Activated CD4-positive, alpha-beta memory T cell treated with anti-CD3 and anti-CD28 coated beads for 36 hours (primary cell): Measurements from ENCODE around the gene PDILT. TPM values are rescaled to one million over a fixed set of nuclear protein-coding genes. Genes with fewer than 3 reads are reported as not detected.

Source experiments
- CTCF ChIA-PET: fragments of 350-600 bp; sonication (Branson Sonifier 250); formaldehyde crosslinking; loops from one replicate; lab custom pipeline; 2021; ENCODE audit warnings: antibody characterized with exemption, inconsistent platforms; lab: Charles Lee
- POLR2A ChIA-PET: fragments of 350-600 bp; sonication (Branson Sonifier 250); formaldehyde crosslinking; loops from one replicate; lab custom pipeline; 2021; ENCODE audit warnings: antibody characterized with exemption; lab: Charles Lee
- DNase-seq: peaks from one replicate; pipeline ENCODE4 v3.0.0-alpha.2; 2020
- H3K27ac Mint-ChIP-seq: one replicate; pipeline ENCODE4 v1.8.0; 2021; ENCODE audit warnings: mixed read lengths
- H3K27me3 Mint-ChIP-seq: one replicate; pipeline ENCODE4 v1.8.0; 2021; ENCODE audit warnings: mixed read lengths
- H3K36me3 Mint-ChIP-seq: one replicate; pipeline ENCODE4 v1.8.0; 2021; ENCODE audit warnings: mixed read lengths
- H3K4me1 Mint-ChIP-seq: one replicate; pipeline ENCODE4 v1.8.0; 2021; ENCODE audit warnings: low read depth, mixed read lengths
- H3K4me3 Mint-ChIP-seq: one replicate; pipeline ENCODE4 v1.8.0; 2021; ENCODE audit warnings: mild to moderate bottlenecking, mixed read lengths
- H3K9me3 Mint-ChIP-seq: one replicate; pipeline ENCODE4 v1.8.0; 2021; ENCODE audit warnings: mixed read lengths
- intact Hi-C: fragments of 100-400 bp; cut with micrococcal nuclease; formaldehyde crosslinking; loops from one replicate; pipeline ENCODE4 v1.15.1; 2023
- total RNA-seq, 2 experiments: library from RNA; stranded (reverse); gene quantifications; one replicate each; pipeline ENCODE4 v1.2.3, GENCODE V29; 2021

PDILT gene
- total RNA-seq, 2 experiments from 2014 or later, result not detected

- POLR2A ChIA-PET, result no interaction called here
- DNase-seq, result no peak
- H3K27ac Mint-ChIP-seq, result no peak overlapping the region
- H3K36me3 Mint-ChIP-seq, result no peaks in the 10 kb centered on the region
- CTCF ChIA-PET, result interaction anchor here (3.8 kb wide), 1 partner anchor 14 kb away, joined by 17 read pairs; no protein-coding TSS in a partner anchor
- intact Hi-C loops, result no loop called here
- H3K4me3 Mint-ChIP-seq, result no peak overlapping the region
- H3K27me3 Mint-ChIP-seq, result no peaks in the 10 kb centered on the region
- no peaks in the 10 kb centered on the region for H3K4me1 Mint-ChIP-seq
- no peaks in the 10 kb centered on the region for H3K9me3 Mint-ChIP-seq
Measured at GRCh38 chr16:20399185-20399584, 5.4 kb downstream of the PDILT start.

- ChIA-PET CTCF (no interaction called here), POLR2A (no interaction called here)
- H3K9me3 Mint-ChIP-seq, result no peaks in the 10 kb centered on the region
- H3K4me1 Mint-ChIP-seq, result no peaks in the 10 kb centered on the region
- H3K4me3 Mint-ChIP-seq, result no peak overlapping the region
- no peak for DNase-seq
- no peaks in the 10 kb centered on the region for H3K27me3 Mint-ChIP-seq
- no peaks in the 10 kb centered on the region for H3K36me3 Mint-ChIP-seq
- intact Hi-C loops, result no loop called here
- no peak overlapping the region for H3K27ac Mint-ChIP-seq
Measured at GRCh38 chr16:20398603-20399002, 5.9 kb downstream of the PDILT start.

DNA sequence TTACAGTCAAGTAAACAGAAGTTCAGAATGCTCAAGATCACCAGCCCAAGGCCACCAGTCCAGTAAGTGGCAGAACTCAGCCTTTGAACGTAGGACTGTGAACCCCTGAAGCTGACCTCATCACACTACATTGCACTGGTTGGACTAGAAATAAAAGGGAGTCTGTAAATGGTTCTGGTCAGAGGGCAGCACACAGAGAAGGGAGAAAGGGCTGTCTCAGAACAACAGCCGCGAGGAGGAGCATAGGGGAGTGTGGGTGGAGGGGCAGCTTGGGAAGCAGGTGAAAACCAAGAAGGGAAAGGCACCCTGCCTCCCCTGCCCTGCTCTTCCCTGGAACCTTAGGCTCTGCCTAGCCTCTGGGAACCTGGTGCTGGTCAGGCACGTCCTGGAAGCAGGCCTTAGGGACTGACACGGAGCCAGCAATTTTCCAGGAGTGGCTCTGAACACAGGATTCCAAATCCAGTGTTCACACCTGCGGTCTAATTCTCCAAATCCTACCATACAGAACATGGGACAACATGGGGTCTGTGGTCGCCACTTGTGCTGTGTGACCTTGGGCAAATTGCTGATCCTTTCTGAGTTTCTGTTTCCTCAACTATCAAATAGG lies 7.0 kb downstream of the PDILT start:
- CTCF ChIA-PET, result interaction anchor here (6.0 kb wide), 1 partner anchor 13 kb away, joined by 45 read pairs; no protein-coding TSS in a partner anchor

DNA sequence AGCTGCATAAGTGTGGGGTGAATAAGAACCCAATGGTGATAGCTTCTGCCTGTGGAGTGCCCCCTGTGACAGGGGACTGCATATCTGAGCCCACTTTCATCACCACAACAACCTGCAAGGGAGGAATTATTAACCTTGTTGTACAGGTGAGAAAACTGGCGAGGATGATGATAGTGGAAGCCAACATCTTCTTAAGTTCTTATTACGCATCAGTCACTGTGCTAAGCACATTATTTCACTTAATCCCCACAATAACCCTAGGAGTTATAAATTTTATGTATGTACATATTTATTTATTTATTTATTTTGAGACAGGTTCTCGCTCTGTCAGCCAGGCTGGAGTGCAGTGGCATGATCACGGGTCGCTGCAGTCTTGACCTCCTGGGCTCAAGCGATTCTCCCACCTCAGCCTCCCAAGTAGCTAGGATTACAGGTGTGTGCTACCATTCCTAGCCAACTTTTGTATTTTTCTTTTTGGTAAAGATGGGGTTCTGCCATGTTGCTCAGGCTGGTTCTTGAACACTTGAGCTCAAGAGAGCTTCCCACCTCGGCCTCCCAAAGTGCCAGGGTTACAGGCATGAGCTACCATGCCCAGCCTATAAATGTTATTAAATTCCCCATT lies 7.6 kb downstream of the PDILT start:
- POLR2A ChIA-PET, result no interaction called here
- CTCF ChIA-PET, result interaction anchor here (6.0 kb wide), 1 partner anchor 13 kb away, joined by 45 read pairs; no protein-coding TSS in a partner anchor
- no peak overlapping the region for H3K4me3 Mint-ChIP-seq
- no peaks in the 10 kb centered on the region for H3K4me1 Mint-ChIP-seq
- no peak for DNase-seq
- no peaks in the 10 kb centered on the region for H3K36me3 Mint-ChIP-seq
- no peak overlapping the region for H3K27ac Mint-ChIP-seq
- H3K27me3 Mint-ChIP-seq, result no peaks in the 10 kb centered on the region
- intact Hi-C loops, result no loop called here
- no peaks in the 10 kb centered on the region for H3K9me3 Mint-ChIP-seq

More for the DNA sequence above, 7.0 kb downstream of the PDILT start:
- DNase-seq, result no peak
- Mint-ChIP-seq H3K9me3 (no peaks in the 10 kb centered on the region), H3K27me3 (no peaks in the 10 kb centered on the region), H3K4me3 (no peak overlapping the region), H3K4me1 (no peaks in the 10 kb centered on the region), H3K36me3 (no peaks in the 10 kb centered on the region), H3K27ac (no peak overlapping the region)
- POLR2A ChIA-PET, result no interaction called here
- intact Hi-C loops, result no loop called here

DNA sequence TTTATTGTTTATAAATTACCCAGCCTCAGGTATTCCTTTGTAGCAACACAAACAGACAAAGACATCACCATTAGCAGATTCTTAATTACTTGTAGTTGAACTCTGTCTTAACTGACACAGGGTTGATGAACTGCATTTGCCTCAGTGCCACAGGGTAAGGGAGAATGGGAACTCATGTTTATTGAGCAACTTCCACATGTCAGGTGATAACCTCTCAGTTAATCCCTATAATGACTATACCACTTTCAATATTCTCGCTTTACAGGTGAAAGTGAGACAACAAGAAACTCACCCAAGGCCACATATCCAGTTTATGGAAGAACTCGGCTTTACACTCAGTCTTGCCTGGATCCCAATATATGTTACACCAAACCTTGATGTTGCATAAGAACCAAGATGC lies 8.6 kb downstream of the PDILT start:
- no peak for DNase-seq
- no peaks in the 10 kb centered on the region for H3K36me3 Mint-ChIP-seq
- POLR2A ChIA-PET, result no interaction called here
- intact Hi-C loops, result no loop called here
- H3K27ac Mint-ChIP-seq, result no peak overlapping the region
- H3K4me3 Mint-ChIP-seq, result no peak overlapping the region
- no peaks in the 10 kb centered on the region for H3K9me3 Mint-ChIP-seq
- CTCF ChIA-PET, result interaction anchor here (6.0 kb wide), 1 partner anchor 12 kb away, joined by 45 read pairs; no protein-coding TSS in a partner anchor
- no peaks in the 10 kb centered on the region for H3K27me3 Mint-ChIP-seq
- no peaks in the 10 kb centered on the region for H3K4me1 Mint-ChIP-seq

GRCh38 chr16:20393801-20394577 lies 10.5 kb downstream of the PDILT start:
- DNase-seq, result no peak
- Mint-ChIP-seq H3K27ac (no peak overlapping the region), H3K4me1 (no peaks in the 10 kb centered on the region), H3K36me3 (no peaks in the 10 kb centered on the region), H3K9me3 (no peaks in the 10 kb centered on the region), H3K27me3 (no peaks in the 10 kb centered on the region), H3K4me3 (no peak overlapping the region)
- CTCF ChIA-PET, result interaction anchor here (6.0 kb wide), 1 partner anchor 10 kb away, joined by 45 read pairs; no protein-coding TSS in a partner anchor
- POLR2A ChIA-PET, result no interaction called here
- intact Hi-C loops, result no loop called here

- DNase-seq, result no peak
- H3K27ac Mint-ChIP-seq, result no peak overlapping the region
- no peaks in the 10 kb centered on the region for H3K9me3 Mint-ChIP-seq
- POLR2A ChIA-PET, result no interaction called here
- H3K4me3 Mint-ChIP-seq, result no peak overlapping the region
- peaks cover 3% of the 10 kb centered on the region for H3K27me3 Mint-ChIP-seq
- no peaks in the 10 kb centered on the region for H3K4me1 Mint-ChIP-seq
- CTCF ChIA-PET, result no interaction called here
- intact Hi-C loops, result no loop called here
- H3K36me3 Mint-ChIP-seq, result no peaks in the 10 kb centered on the region
Measured at GRCh38 chr16:20391045-20391444, 13.5 kb downstream of the PDILT start.

- ChIA-PET POLR2A (no interaction called here), CTCF (no interaction called here)
- Mint-ChIP-seq H3K27ac (no peak overlapping the region), H3K27me3 (peaks cover 3% of the 10 kb centered on the region), H3K4me3 (no peak overlapping the region), H3K9me3 (no peaks in the 10 kb centered on the region), H3K4me1 (no peaks in the 10 kb centered on the region), H3K36me3 (no peaks in the 10 kb centered on the region)
- no peak for DNase-seq
- intact Hi-C loops, result no loop called here
Measured at GRCh38 chr16:20388854-20389253, 15.7 kb downstream of the PDILT start.

DNA sequence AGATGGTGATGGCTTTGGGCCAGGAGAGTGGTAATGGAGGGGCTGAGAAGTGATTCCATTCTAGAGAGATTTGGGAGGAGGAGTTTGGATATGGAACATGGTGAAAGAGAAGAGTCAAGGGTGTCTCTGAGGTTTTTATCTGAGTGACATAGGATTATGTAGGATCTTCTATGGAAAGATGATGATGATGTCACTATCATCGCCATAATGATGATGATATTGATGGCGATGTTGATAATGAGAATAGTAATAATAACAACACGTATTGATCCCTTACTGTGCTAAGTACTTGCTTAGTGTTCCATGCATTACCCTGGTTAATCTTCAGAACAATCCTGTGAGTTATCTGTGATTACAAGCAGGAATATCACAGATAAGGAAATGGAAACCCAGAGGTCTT lies 16.6 kb downstream of the PDILT start:
- no peak for DNase-seq
- ChIA-PET POLR2A (no interaction called here), CTCF (interaction anchor here (6.2 kb wide), 1 partner anchor 481 kb away, joined by 125 read pairs; no protein-coding TSS in a partner anchor)
- Mint-ChIP-seq H3K36me3 (no peaks in the 10 kb centered on the region), H3K9me3 (no peaks in the 10 kb centered on the region), H3K27me3 (peaks cover 3% of the 10 kb centered on the region), H3K27ac (no peak overlapping the region), H3K4me3 (no peak overlapping the region), H3K4me1 (no peaks in the 10 kb centered on the region)
- intact Hi-C loops, result no loop called here

- intact Hi-C loops, result no loop called here
- Mint-ChIP-seq H3K27ac (no peak overlapping the region), H3K36me3 (no peaks in the 10 kb centered on the region), H3K4me1 (no peaks in the 10 kb centered on the region), H3K27me3 (peaks cover 3% of the 10 kb centered on the region), H3K9me3 (no peaks in the 10 kb centered on the region), H3K4me3 (no peak overlapping the region)
- ChIA-PET CTCF (interaction anchor here (0.6 to 6.2 kb wide), 24 partner anchors 9 to 803 kb away, joined by 3 to 125 read pairs (median 4); no protein-coding TSS in a partner anchor), POLR2A (interaction anchor here (1.3 kb wide), 1 partner anchor 479 kb away, joined by 3 read pairs; no protein-coding TSS in a partner anchor)
- DNase-seq, result peak; percentile 66
Measured at GRCh38 chr16:20385844-20386832, 18.4 kb downstream of the PDILT start.
